B cell (primary cell): ENCODE measurements around the gene DGCR2. TPM values are rescaled to one million over a fixed set of nuclear protein-coding genes. Genes with fewer than 3 reads are reported as not detected.

Experiments used
- ATAC-seq: fragments of 200-7000 bp; cut with Tn5 transposase; one replicate; pipeline ENCODE4 v1.10.0; 2021; ENCODE audit warnings: low read depth, mild to moderate bottlenecking, moderate number of reproducible peaks, moderate library complexity
- CTCF ChIA-PET: fragments of 350-600 bp; sonication (Branson Sonifier 250); formaldehyde crosslinking; loops from one replicate; lab custom pipeline; 2021; ENCODE audit warnings: antibody characterized with exemption, inconsistent platforms; lab: Charles Lee
- POLR2A ChIA-PET: fragments of 350-600 bp; sonication (Branson Sonifier 250); formaldehyde crosslinking; loops from one replicate; lab custom pipeline; 2021; ENCODE audit warnings: antibody characterized with exemption; lab: Charles Lee
- DNase-seq: peaks from one replicate; pipeline ENCODE4 v3.0.0; 2013
- H2AFZ ChIP-seq: 2 replicates; pipeline ENCODE4 v1.6.1; 2012; ENCODE audit warnings: mild to moderate bottlenecking, low read depth, low read length; ENCODE audit not compliant: insufficient read depth, poor library complexity, severe bottlenecking
- H3K27ac ChIP-seq, 2 donors: 1 replicate in 1 of 2; 2 replicates in 1 of 2; pipeline ENCODE4 v1.5.1; 2012 to 2013; ENCODE audit warnings: low read length in 2 of 2, mild to moderate bottlenecking in 2 of 2, moderate library complexity in 1 of 2
- H3K27me3 ChIP-seq, 4 experiments: fragments of 200-600 bp in 1 of 4; sonication (generic) in 1 of 4; replicated peaks in 1 of 4; 1 replicate in 2 of 4; 2 replicates in 2 of 4; pipeline versions ENCODE4 v1.6.1 to v1.7.0; 2013 to 2016; ENCODE audit warnings: low read length in 3 of 4, mild to moderate bottlenecking in 2 of 4, mixed read lengths in 1 of 4, moderate library complexity in 1 of 4; ENCODE audit not compliant: insufficient read depth in 4 of 4, control insufficient read depth in 3 of 4; ENCODE audit errors: control extremely low read depth in 1 of 4
- H3K36me3 ChIP-seq, 2 experiments: replicated peaks in 1 of 2; 1 replicate in 1 of 2; 2 replicates in 1 of 2; pipeline versions ENCODE4 v1.6.1 to v1.7.1; 2013; ENCODE audit warnings: low read length in 1 of 2; ENCODE audit not compliant: insufficient read depth in 2 of 2, control insufficient read depth in 1 of 2; ENCODE audit errors: control extremely low read depth in 1 of 2, extremely low read depth in 1 of 2
- H3K4me1 ChIP-seq, 2 donors: fragments of 200-600 bp in 1 of 2; sonication (generic) in 1 of 2; 1 replicate in 1 of 2; 2 replicates in 1 of 2; pipeline versions ENCODE4 v1.5.1 to v1.6.1; 2013 to 2017; ENCODE audit warnings: low read length in 2 of 2; ENCODE audit not compliant: control insufficient read depth in 2 of 2, insufficient read depth in 2 of 2
- H3K4me2 ChIP-seq: replicated peaks from 2 replicates; pipeline ENCODE3; 2012; ENCODE audit warnings: mild to moderate bottlenecking, low read depth, low read length; ENCODE audit not compliant: poor library complexity, severe bottlenecking
- H3K4me3 ChIP-seq, 5 experiments: fragments of 200-600 bp in 1 of 5; sonication (generic) in 1 of 5; 1 replicate in 3 of 5; 2 replicates in 2 of 5; pipeline versions ENCODE4 v1.5.1 to v1.7.0; 2011 to 2016; ENCODE audit warnings: low read length in 4 of 5, mild to moderate bottlenecking in 4 of 5, low read depth in 2 of 5, control low read depth in 1 of 5, moderate library complexity in 1 of 5; ENCODE audit not compliant: insufficient read depth in 1 of 5; ENCODE audit errors: control extremely low read depth in 1 of 5, extremely low read depth in 1 of 5
- H3K79me2 ChIP-seq: fragments of 200-600 bp; sonication (generic); one replicate; pipeline ENCODE4 v1.6.0; 2016; ENCODE audit warnings: low read length; ENCODE audit not compliant: control insufficient read depth, insufficient read depth
- H3K9ac ChIP-seq: fragments of 200-600 bp; sonication (generic); 2 replicates; pipeline ENCODE4 v1.6.1; 2017; ENCODE audit warnings: mild to moderate bottlenecking, low read length, moderate library complexity
- H3K9me3 ChIP-seq, 3 donors: one replicate each; pipeline versions ENCODE4 v1.6.1 to v1.7.1; 2013; ENCODE audit warnings: low read length in 2 of 3; ENCODE audit not compliant: control insufficient read depth in 2 of 3, insufficient read depth in 1 of 3; ENCODE audit errors: control extremely low read depth in 1 of 3
- H4K20me1 ChIP-seq: 2 replicates; pipeline ENCODE4 v1.6.0; 2012; ENCODE audit warnings: mild to moderate bottlenecking, low read length; ENCODE audit not compliant: insufficient read depth, control insufficient read depth, poor library complexity, severe bottlenecking
- H3K27ac Mint-ChIP-seq: one replicate; pipeline ENCODE4 v1.8.0; 2021; ENCODE audit warnings: mixed read lengths
- H3K27me3 Mint-ChIP-seq: one replicate; pipeline ENCODE4 v1.8.0; 2021; ENCODE audit warnings: mixed read lengths
- H3K4me1 Mint-ChIP-seq: one replicate; pipeline ENCODE4 v1.8.0; 2021; ENCODE audit warnings: mixed read lengths
- H3K4me3 Mint-ChIP-seq: one replicate; pipeline ENCODE4 v1.8.0; 2021; ENCODE audit warnings: mixed read lengths
- H3K9me3 Mint-ChIP-seq: one replicate; pipeline ENCODE4 v1.8.0; 2022; ENCODE audit warnings: mixed read lengths; ENCODE audit not compliant: insufficient read depth
- CTCF ChIP-seq: fragments of 200-600 bp; IDR thresholded peaks from one replicate; pipeline ENCODE4 v1.8.0; 2022; ENCODE audit warnings: antibody characterized with exemption, mild to moderate bottlenecking
- EZH2 ChIP-seq: IDR thresholded peaks from 2 replicates; pipeline ENCODE4 v1.6.1; 2012; ENCODE audit warnings: borderline replicate concordance, low read depth, mild to moderate bottlenecking, moderate library complexity, low read length; ENCODE audit not compliant: insufficient read depth, poor library complexity, severe bottlenecking
- WGBS: methylation state at CpG from one replicate; pipeline ENCODE4 v1.1.5; 2013; ENCODE audit warnings: missing lambda C conversion rate; ENCODE audit not compliant: insufficient coverage; 5-methylcytosine and 5-hydroxymethylcytosine counted together
- intact Hi-C: fragments of 100-400 bp; cut with micrococcal nuclease; formaldehyde crosslinking; loops from one replicate; pipeline ENCODE4 v1.10.0; 2022
- polyA plus RNA-seq: library from polyadenylated mRNA; depleted of rRNA; stranded (reverse); fragments of >200 nt; gene quantifications from 2 replicates; pipeline ENCODE4 v1.2.3, GENCODE V29; 2012
- total RNA-seq, 2 donors: library from RNA; stranded (reverse); fragments of 120-200 nt in 1 of 2; gene quantifications; 1 replicate in 1 of 2; 2 replicates in 1 of 2; pipeline versions ENCODE4 v1.2.3 to v1.2.4, GENCODE V29; 2013 to 2022

The DGCR2 gene
- total and polyA plus RNA-seq, 2 donors (not counting 1 experiment from before 2014, with no cell fraction given), result 28.8 to 49.5 TPM

DNA sequence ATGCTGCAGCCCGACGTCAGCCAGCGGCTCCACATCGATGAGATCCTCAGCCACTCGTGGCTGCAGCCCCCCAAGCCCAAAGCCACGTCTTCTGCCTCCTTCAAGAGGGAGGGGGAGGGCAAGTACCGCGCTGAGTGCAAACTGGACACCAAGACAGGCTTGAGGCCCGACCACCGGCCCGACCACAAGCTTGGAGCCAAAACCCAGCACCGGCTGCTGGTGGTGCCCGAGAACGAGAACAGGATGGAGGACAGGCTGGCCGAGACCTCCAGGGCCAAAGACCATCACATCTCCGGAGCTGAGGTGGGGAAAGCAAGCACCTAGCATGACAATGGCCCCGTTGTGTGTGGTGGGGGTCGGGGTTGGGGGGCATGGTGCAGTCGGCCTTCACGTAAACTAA is 9.9 kb upstream of the DGCR2 start:
- no peak overlapping the region for H3K27ac Mint-ChIP-seq
- TF ChIP-seq CTCF, result no peak
- no peak for TF ChIP-seq EZH2
- no peaks in the 10 kb centered on the region for H3K27me3 Mint-ChIP-seq
- no peaks in the 10 kb centered on the region for H3K79me2 ChIP-seq
- no peak overlapping the region for H2AFZ ChIP-seq
- H3K4me1 Mint-ChIP-seq, result no peaks in the 10 kb centered on the region
- peaks cover 2 to 29% of the 10 kb centered on the region in 2 experiments for H3K36me3 ChIP-seq
- no peaks in the 10 kb centered on the region for H3K9me3 Mint-ChIP-seq
- no peaks in the 10 kb centered on the region for H3K27me3 ChIP-seq
- intact Hi-C loops, result no loop called here
- no peak overlapping the region for H3K4me2 ChIP-seq
- ATAC-seq, result no peak
- H4K20me1 ChIP-seq, result peaks cover 6% of the 10 kb centered on the region
- no peak overlapping the region for H3K4me3 ChIP-seq
- 95% methylated on average over 18 of the region's 20 CpGs for WGBS
- H3K27ac ChIP-seq, result no peak overlapping the region
- H3K9me3 ChIP-seq, result no peaks in the 10 kb centered on the region
- H3K9ac ChIP-seq, result no peak overlapping the region
- ChIA-PET CTCF (no interaction called here), POLR2A (no interaction called here)
- DNase-seq, result no peak
- no peaks in the 10 kb centered on the region for H3K4me1 ChIP-seq
- no peak overlapping the region for H3K4me3 Mint-ChIP-seq

DNA sequence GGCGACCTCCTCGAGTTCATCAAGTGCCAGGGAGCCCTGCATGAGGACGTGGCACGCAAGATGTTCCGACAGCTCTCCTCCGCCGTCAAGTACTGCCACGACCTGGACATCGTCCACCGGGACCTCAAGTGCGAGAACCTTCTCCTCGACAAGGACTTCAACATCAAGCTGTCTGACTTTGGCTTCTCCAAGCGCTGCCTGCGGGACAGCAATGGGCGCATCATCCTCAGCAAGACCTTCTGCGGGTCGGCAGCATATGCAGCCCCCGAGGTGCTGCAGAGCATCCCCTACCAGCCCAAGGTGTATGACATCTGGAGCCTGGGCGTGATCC is 9.4 kb upstream of the DGCR2 start:
- Mint-ChIP-seq H3K4me1 (no peaks in the 10 kb centered on the region), H3K27ac (no peak overlapping the region), H3K27me3 (no peaks in the 10 kb centered on the region), H3K9me3 (no peaks in the 10 kb centered on the region), H3K4me3 (no peak overlapping the region)
- POLR2A ChIA-PET, result no interaction called here
- whole genome bisulfite sequencing, result 98% methylated on average over 19 of the region's 19 CpGs
- Histone ChIP-seq H3K9ac (no peak overlapping the region), H3K36me3 (peaks cover 2 to 24% of the 10 kb centered on the region in 2 experiments), H3K4me3 (no peak overlapping the region), H3K27me3 (no peaks in the 10 kb centered on the region), H3K27ac (no peak overlapping the region), H3K4me2 (no peak overlapping the region), H4K20me1 (peaks cover 1% of the 10 kb centered on the region), H2AFZ (no peak overlapping the region), H3K9me3 (no peaks in the 10 kb centered on the region), H3K79me2 (no peaks in the 10 kb centered on the region), H3K4me1 (no peaks in the 10 kb centered on the region)
- intact Hi-C loops, result no loop called here
- no peak for DNase-seq
- CTCF ChIA-PET, result no interaction called here
- no peak for TF ChIP-seq CTCF
- TF ChIP-seq EZH2, result no peak
- no peak for ATAC-seq
